ENCODE data around the gene OR51F2. TPM values are rescaled to one million over a fixed set of nuclear protein-coding genes. Genes with fewer than 3 reads are reported as not detected.

OR51F2 gene
- total and polyA plus RNA-seq, 2 experiments from 2014 or later, result not detected

DNA sequence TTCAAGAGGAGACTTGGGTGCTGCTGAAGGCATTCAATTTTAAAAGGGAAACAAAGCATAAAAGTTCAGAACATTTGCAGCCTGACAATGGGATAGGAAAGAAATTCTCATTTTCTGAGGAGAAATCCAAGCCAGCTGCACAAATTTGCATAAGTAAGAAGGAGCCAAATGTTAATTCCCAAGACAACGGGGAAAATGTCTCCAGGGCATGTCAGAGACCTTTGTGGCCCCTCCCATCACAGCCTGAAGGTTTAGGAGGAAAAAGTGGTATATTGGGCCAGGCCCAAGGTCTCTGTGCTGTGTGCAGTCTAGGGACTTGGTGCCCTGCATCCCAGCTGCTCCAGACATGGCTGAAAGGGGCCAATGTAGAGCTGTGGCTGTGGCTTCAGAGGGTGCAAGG is 38.7 kb upstream of the OR51F2 start:
- no peaks in the 10 kb centered on the region for H3K27me3 Mint-ChIP-seq (ENCODE audit: insufficient read depth, low read depth, poor library complexity)
- Histone ChIP-seq H3K4me1 (ENCODE audit: insufficient read depth) (no peaks in the 10 kb centered on the region), H3K9me2 (ENCODE audit: insufficient read depth) (no peaks in the 10 kb centered on the region; the same call in 1 of the 2 replicates), H3K4me2 (no peak overlapping the region), H4K20me1 (replicated peaks; ENCODE audit: insufficient read depth) (no peaks in the 10 kb centered on the region), H3F3A (replicated peaks; ENCODE audit: low read depth) (no peaks in the 10 kb centered on the region), H3K79me2 (replicated peaks; ENCODE audit: insufficient read depth) (no peaks in the 10 kb centered on the region), H3K27ac (ENCODE audit: low read depth) (no peak overlapping the region), H3K27me3 (ENCODE audit: insufficient read depth) (no peaks in the 10 kb centered on the region), H3K4me3 (no peak overlapping the region), H2AFZ (no peak overlapping the region), H3K36me3 (ENCODE audit: insufficient read depth) (no peaks in the 10 kb centered on the region)
- DNase-seq (ENCODE audit: low spot score) (no peak), ATAC-seq (no peak)
- H3K4me1 Mint-ChIP-seq, result peaks cover 3% of the 10 kb centered on the region
- peaks cover 24% of the 10 kb centered on the region for H3K36me3 Mint-ChIP-seq (ENCODE audit: low read depth)
- no peak overlapping the region for H3K27ac Mint-ChIP-seq
- H3K4me3 Mint-ChIP-seq, result no peak overlapping the region
- peaks cover 26% of the 10 kb centered on the region for H3K9me3 Mint-ChIP-seq
- no peak for TF ChIP-seq CREB1 (CRISPR knock-in tag; IDR thresholded peaks at IDR 0.05; ENCODE audit: low read depth)
- TF ChIP-seq, protein P1, sequence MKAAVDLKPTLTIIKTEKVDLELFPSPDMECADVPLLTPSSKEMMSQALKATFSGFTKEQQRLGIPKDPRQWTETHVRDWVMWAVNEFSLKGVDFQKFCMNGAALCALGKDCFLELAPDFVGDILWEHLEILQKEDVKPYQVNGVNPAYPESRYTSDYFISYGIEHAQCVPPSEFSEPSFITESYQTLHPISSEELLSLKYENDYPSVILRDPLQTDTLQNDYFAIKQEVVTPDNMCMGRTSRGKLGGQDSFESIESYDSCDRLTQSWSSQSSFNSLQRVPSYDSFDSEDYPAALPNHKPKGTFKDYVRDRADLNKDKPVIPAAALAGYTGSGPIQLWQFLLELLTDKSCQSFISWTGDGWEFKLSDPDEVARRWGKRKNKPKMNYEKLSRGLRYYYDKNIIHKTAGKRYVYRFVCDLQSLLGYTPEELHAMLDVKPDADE (IDR thresholded peaks at IDR 0.05), result no peak
- TF ChIP-seq ZNF114 (CRISPR knock-in tag; IDR thresholded peaks at IDR 0.05), result no peak
- TF ChIP-seq, protein P2, sequence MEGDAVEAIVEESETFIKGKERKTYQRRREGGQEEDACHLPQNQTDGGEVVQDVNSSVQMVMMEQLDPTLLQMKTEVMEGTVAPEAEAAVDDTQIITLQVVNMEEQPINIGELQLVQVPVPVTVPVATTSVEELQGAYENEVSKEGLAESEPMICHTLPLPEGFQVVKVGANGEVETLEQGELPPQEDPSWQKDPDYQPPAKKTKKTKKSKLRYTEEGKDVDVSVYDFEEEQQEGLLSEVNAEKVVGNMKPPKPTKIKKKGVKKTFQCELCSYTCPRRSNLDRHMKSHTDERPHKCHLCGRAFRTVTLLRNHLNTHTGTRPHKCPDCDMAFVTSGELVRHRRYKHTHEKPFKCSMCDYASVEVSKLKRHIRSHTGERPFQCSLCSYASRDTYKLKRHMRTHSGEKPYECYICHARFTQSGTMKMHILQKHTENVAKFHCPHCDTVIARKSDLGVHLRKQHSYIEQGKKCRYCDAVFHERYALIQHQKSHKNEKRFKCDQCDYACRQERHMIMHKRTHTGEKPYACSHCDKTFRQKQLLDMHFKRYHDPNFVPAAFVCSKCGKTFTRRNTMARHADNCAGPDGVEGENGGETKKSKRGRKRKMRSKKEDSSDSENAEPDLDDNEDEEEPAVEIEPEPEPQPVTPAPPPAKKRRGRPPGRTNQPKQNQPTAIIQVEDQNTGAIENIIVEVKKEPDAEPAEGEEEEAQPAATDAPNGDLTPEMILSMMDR (conservative IDR thresholded peaks at IDR 0.05; ENCODE audit: low read depth in 2 of 2), result no peak
- no peak for TF ChIP-seq STAT1 (IDR thresholded peaks at IDR 0.05; ENCODE audit: unreplicated experiment)
- TF ChIP-seq NANOG (IDR thresholded peaks at IDR 0.05; ENCODE audit: borderline replicate concordance), result no peak
- no peak for TF ChIP-seq EZH2phosphoT487 (IDR thresholded peaks at IDR 0.05; ENCODE audit: unreplicated experiment)
- no peak for TF ChIP-seq POLR2AphosphoS5 (IDR thresholded peaks at IDR 0.05; ENCODE audit: low read depth)
- TF ChIP-seq ZNF331 (CRISPR knock-in tag; IDR thresholded peaks at IDR 0.05; ENCODE audit: low read depth), result no peak
- TF ChIP-seq, protein P3, sequence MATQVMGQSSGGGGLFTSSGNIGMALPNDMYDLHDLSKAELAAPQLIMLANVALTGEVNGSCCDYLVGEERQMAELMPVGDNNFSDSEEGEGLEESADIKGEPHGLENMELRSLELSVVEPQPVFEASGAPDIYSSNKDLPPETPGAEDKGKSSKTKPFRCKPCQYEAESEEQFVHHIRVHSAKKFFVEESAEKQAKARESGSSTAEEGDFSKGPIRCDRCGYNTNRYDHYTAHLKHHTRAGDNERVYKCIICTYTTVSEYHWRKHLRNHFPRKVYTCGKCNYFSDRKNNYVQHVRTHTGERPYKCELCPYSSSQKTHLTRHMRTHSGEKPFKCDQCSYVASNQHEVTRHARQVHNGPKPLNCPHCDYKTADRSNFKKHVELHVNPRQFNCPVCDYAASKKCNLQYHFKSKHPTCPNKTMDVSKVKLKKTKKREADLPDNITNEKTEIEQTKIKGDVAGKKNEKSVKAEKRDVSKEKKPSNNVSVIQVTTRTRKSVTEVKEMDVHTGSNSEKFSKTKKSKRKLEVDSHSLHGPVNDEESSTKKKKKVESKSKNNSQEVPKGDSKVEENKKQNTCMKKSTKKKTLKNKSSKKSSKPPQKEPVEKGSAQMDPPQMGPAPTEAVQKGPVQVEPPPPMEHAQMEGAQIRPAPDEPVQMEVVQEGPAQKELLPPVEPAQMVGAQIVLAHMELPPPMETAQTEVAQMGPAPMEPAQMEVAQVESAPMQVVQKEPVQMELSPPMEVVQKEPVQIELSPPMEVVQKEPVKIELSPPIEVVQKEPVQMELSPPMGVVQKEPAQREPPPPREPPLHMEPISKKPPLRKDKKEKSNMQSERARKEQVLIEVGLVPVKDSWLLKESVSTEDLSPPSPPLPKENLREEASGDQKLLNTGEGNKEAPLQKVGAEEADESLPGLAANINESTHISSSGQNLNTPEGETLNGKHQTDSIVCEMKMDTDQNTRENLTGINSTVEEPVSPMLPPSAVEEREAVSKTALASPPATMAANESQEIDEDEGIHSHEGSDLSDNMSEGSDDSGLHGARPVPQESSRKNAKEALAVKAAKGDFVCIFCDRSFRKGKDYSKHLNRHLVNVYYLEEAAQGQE (IDR thresholded peaks at IDR 0.05; ENCODE audit: unreplicated experiment), result no peak
- TF ChIP-seq, protein P4, sequence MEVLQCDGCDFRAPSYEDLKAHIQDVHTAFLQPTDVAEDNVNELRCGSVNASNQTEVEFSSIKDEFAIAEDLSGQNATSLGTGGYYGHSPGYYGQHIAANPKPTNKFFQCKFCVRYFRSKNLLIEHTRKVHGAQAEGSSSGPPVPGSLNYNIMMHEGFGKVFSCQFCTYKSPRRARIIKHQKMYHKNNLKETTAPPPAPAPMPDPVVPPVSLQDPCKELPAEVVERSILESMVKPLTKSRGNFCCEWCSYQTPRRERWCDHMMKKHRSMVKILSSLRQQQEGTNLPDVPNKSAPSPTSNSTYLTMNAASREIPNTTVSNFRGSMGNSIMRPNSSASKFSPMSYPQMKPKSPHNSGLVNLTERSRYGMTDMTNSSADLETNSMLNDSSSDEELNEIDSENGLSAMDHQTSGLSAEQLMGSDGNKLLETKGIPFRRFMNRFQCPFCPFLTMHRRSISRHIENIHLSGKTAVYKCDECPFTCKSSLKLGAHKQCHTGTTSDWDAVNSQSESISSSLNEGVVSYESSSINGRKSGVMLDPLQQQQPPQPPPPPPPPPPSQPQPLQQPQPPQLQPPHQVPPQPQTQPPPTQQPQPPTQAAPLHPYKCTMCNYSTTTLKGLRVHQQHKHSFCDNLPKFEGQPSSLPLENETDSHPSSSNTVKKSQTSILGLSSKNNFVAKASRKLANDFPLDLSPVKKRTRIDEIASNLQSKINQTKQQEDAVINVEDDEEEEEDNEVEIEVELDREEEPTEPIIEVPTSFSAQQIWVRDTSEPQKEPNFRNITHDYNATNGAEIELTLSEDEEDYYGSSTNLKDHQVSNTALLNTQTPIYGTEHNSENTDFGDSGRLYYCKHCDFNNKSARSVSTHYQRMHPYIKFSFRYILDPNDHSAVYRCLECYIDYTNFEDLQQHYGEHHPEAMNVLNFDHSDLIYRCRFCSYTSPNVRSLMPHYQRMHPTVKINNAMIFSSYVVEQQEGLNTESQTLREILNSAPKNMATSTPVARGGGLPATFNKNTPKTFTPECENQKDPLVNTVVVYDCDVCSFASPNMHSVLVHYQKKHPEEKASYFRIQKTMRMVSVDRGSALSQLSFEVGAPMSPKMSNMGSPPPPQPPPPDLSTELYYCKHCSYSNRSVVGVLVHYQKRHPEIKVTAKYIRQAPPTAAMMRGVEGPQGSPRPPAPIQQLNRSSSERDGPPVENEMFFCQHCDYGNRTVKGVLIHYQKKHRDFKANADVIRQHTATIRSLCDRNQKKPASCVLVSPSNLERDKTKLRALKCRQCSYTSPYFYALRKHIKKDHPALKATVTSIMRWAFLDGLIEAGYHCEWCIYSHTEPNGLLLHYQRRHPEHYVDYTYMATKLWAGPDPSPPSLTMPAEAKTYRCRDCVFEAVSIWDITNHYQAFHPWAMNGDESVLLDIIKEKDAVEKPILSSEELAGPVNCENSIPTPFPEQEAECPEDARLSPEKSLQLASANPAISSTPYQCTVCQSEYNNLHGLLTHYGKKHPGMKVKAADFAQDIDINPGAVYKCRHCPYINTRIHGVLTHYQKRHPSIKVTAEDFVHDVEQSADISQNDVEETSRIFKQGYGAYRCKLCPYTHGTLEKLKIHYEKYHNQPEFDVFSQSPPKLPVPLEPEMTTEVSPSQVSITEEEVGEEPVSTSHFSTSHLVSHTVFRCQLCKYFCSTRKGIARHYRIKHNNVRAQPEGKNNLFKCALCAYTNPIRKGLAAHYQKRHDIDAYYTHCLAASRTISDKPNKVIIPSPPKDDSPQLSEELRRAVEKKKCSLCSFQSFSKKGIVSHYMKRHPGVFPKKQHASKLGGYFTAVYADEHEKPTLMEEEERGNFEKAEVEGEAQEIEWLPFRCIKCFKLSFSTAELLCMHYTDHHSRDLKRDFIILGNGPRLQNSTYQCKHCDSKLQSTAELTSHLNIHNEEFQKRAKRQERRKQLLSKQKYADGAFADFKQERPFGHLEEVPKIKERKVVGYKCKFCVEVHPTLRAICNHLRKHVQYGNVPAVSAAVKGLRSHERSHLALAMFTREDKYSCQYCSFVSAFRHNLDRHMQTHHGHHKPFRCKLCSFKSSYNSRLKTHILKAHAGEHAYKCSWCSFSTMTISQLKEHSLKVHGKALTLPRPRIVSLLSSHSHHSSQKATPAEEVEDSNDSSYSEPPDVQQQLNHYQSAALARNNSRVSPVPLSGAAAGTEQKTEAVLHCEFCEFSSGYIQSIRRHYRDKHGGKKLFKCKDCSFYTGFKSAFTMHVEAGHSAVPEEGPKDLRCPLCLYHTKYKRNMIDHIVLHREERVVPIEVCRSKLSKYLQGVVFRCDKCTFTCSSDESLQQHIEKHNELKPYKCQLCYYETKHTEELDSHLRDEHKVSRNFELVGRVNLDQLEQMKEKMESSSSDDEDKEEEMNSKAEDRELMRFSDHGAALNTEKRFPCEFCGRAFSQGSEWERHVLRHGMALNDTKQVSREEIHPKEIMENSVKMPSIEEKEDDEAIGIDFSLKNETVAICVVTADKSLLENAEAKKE (CRISPR knock-in tag; IDR thresholded peaks at IDR 0.05), result no peak
- TF ChIP-seq EZH2 (IDR thresholded peaks at IDR 0.05; ENCODE audit: low read depth, unreplicated experiment), result no peak
- no peak for TF ChIP-seq JUNB (IDR thresholded peaks at IDR 0.05; ENCODE audit: unreplicated experiment)

Measured in GM23338 (cell line).